Measurements from ENCODE around the gene HIVEP3.
"Not testable (repeated sequence)": the region's sequence is repeated elsewhere in the genome, so short reads cannot be mapped to it uniquely, and the experiment has no call there.

Gene HIVEP3

DNA sequence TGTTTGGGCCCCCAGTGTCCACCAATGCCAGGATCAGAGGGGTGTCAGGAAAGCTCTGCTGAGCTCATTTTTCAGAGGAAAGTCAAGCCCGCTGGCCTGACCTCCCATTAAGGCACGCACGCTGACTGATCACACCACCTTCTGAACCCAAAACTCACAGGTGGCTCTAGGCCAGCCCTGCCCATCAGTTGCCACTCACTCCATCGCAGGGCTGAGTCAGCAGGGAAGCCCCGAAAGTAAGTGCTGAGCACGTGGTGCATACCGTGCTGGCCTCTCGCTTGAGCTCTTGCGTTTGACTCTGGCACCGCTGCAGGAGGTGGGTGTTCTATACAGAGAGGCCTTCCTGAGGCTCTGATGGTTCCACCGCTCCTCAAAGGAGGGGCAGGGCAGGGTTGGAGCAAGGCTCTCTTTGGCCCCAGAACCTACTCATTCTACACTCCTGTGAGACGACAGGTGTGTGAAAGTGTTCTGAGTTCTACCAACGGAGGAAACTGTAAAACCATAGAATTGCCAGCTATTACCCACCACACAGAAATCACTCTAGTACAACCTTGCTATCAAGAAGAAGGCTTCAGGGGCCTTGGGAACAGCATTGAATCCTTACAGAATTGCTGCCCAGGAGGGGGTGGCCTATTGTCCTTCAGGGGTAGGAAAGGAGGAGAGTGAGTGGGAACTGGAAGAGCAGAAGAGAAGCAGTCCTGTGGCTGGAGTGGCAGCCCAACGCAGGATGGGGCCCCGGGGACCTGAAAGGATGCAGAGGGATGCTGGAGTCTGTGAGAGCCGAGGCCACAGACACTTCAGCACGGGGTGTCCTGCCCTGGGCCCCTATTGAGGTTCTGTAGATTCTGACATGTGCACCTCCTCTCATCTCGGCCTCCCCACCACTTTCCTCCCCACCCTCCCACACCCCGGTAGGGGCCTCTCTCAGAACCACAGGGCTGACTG, 219.5 kb downstream of the HIVEP3 start:
- no peak for DNase-seq (ENCODE audit: low read depth in 2 of 2, low spot score in 1 of 2)

DNA sequence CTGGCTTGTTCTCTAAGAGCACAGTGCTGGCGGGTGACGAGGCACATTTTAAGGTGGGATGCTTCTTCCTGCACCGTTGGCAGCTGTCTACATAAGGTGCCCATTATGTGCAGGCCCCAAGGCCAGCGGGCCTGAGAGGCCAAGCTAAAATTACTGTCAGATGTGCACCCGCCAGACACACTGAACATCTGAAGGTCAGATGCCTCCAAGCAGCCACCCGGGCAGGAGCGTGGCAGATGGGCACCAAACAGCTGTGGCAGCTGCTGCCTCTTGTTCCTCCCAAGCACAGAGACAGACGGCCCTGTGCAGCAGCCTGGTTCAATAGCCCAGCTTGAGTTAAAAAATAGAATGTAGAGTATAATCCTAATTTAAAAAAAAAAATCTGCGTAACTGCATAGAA, 222.3 kb downstream of the HIVEP3 start:
- DNase-seq (ENCODE audit: low read depth in 2 of 2, low spot score in 1 of 2) = no peak

DNA sequence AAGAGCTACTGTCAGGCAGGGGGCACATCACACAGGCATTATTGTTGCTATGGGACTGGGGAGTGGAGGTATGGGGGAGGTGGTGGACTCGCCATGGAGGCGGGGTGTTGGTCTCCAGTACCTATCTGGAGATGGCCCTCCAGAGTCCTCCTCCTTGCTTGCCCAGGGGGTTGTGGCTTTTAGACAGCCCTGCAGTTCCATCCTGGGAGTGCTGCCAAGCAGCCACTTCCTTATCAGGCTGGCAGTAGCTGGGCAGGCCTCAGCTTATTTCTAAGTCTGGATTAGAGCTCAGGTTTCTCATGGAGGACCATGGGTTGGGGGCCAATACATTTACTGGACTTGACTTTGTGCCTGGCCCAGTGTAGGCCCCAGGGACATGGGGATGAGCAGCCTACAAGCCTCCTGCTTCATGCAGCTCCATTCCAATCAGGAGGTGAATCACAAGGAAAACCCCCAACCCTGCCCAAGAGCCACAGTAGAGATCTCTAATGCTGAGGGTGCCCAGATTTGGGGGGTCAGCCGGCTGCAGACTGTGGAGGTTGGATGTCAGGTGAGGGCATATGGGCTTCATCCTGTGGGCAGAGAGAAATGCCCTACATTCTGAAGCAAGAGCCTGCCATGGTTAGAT, 223.5 kb downstream of the HIVEP3 start:
- no peak for DNase-seq (ENCODE audit: low read depth in 2 of 2, low spot score in 1 of 2)

DNA sequence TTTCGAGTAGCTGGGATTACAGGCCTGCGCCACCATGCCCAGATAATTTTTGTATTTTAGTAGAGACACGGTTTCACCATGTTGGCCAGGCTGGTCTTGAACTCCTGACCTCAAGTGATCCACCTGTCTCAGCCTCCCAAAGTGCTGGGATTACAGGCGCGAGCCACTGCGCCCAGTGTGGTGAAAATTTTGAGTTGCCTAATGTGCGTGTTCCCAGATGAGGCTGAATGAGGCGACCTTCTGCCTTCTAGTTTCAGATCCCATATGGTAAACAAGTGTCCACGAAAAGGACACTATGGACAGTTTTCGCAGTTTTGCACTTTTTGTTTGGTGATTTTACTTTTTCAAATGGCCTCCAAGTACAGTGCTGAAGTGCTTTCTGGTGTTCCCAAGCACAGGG, 226.8 kb downstream of the HIVEP3 start:
- not testable (repeated sequence) for DNase-seq (ENCODE audit: low read depth in 2 of 2, low spot score in 1 of 2)

- DNase-seq (ENCODE audit: low read depth in 2 of 2, low spot score in 1 of 2) = no peak
These were observed 227.3 kb downstream of the HIVEP3 start for GRCh38 chr1:41691424-41691823.

- no peak for DNase-seq (ENCODE audit: low read depth in 2 of 2, low spot score in 1 of 2)
These were observed 228.4 kb downstream of the HIVEP3 start for GRCh38 chr1:41690331-41690730.

DNA sequence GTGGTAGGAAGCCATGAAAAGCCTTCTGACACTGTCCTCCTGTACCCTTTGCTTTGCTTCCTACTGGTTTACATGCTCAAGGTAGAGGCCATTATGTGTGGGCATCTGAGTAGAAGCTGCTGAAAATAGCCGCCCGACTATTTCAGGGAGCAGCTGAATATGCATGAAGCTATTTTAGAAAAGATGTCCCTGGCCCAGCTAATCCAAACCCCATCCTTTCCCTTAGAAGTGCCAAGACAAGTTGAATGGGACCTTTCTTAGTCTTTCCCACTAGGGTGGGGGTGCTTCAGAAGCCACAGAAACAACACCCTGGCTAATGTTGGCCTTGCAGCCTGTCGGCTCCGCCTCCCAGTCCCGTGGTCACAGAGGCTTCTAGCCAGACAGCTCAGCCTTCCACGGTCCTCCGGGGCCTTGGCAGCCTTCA, 229.2 kb downstream of the HIVEP3 start:
- no peak for DNase-seq (ENCODE audit: low read depth in 2 of 2, low spot score in 1 of 2)

GRCh38 chr1:41689139-41689538, 229.6 kb downstream of the HIVEP3 start:
- DNase-seq (ENCODE audit: low read depth in 2 of 2, low spot score in 1 of 2) = no peak

DNA sequence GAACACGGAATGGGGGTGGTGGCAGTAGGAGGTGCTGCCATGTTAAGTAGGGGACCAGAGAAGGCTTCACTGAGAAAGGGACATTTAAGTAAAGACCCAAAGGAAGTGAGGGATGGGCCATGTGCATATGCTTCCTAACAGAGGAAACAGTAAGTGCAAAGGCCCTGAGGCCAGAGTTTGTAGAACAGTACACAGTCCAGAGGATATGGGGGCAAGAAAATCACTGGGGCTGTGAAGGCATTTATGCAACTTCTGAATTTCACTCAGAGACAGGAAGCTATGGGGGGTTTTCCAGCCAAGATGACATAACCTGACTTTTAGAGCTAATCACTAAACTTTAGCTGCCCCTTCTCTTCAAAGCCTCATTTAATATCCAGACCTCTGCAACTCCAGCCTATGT, 231.7 kb downstream of the HIVEP3 start:
- no peak for DNase-seq (ENCODE audit: low read depth in 2 of 2, low spot score in 1 of 2)

DNA sequence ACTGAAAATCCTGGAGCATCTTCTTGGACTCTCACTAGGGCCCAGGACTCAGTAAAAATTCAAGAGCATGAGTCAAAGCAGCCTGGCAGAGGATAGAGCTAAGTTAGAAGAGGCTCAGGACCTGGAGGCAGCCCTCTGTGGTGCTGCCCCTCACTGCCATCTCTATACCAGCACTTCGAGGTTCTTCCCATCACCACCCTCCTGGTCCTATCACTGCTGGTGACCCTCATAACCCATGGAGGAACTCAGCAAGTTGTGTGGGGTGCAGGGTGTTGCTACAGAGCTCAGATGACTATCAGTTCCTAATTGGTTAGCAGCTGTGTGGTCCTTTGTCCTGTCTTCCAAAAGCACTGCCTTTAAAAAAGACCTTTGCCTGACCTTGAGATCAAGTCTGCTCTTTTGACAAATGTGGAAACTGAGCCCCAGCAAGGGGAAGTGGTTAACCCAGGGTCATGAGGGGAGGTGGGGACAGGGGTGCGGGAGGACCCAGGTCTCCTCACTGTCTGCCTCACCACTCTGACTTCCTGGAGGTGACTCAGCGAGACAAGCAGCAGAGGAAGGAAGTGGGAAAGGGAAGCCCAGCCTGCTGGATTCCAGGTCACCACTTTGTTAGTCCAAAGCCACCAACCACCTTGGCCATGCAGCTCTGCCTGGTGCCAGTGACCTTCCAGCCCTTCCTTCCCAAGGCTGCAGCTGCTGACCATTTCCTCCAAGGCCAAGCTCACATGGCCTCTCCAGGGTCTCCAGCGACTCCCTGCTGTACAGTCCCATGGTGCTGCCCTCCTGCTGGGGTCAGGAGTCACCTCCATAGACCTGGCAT, 234.8 kb downstream of the HIVEP3 start:
- no peak for DNase-seq (ENCODE audit: low read depth in 2 of 2, low spot score in 1 of 2)

DNA sequence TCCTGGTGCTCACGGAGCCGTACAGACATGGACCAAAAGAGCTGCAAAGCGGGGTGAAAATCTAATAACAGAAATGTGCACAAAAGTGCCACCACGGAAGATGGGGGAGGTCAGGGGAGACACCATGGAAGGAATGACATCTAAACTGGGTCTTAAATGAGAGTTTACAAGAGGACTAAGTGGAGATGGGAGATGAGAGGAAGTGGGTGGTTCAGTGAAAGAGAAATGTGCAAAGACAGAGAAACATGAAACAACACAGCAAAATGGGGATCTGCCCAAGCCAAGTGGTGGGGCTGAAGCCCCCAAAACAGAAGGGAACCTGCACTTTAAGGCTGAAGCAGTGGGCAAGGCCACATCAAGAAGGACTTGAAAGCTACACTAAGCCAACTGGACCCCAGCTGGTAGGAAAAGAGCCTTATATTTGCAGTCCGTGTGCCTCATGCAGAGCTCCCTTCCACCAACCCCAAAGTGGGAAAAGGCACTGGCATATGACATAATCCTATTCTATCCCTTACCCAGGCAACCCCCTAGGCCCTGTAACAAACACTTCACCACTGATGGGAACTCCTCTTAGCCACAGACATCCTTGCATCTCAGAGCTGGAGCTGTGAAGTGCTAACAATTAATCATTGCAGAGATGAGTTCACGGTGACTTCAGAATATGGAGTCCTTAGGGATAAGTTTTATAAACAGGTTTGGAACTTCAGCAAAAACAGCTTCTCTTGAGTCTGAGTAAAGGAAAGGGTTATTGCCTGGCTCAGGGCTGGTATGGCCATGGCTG, 235.7 kb downstream of the HIVEP3 start:
- DNase-seq (ENCODE audit: low read depth in 2 of 2, low spot score in 1 of 2) = no peak

DNA sequence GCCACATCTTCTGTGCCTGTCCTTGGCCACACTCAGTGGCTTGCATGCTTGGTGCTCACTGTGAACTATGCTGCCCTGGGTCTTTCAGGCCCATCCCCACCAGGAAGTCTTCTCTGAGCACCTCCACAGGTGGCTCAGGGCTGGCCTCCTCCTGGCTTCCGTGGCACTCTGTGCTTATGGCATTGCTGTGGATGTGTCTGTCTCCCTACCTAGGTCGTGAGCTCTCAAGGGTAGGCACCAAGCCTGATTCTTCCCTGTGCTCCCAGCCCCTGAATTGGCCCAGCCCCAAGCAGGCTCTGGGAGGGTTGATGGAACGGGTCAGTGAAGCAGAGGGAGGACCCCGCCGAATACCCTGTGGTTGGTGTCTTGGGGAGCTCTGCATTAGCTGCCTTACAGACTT, 236.6 kb downstream of the HIVEP3 start:
- DNase-seq (ENCODE audit: low read depth in 2 of 2, low spot score in 1 of 2) = no peak

DNA sequence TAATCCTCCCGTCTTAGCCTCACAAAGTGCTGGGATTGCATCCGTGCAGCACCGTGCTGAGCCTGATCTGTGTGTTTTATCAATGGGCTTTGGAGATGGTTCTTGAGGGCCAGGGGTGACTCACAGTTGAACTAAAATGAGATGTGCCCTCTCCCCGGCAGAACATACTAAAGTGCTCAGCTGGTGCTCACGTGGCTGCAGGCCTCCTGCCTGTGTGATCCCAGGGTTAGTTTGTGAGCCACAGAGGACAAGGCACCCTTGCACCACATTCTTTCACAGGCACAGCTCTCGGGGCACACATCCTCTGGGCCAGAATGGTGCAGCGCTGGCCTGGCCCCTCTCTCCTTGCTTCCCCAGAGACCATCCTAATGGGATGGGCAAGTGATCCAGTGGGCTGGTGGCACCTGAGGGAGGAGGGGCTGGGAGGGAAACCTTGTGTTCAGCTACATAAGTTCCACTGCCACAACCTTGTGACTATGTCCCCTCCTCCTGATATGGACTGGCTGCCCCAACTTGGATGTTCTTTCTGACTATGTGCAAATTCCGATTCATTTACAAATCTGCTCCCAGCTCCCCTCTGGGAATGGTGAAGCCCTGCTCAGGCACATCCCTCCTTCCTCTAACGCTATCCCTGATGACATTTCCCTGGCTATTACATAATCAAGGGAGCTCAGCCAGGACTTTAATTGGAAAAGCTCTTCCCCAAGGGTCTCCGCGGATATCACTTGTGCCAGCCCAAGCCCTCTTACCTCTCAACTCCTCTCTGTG, 237.2 kb downstream of the HIVEP3 start:
- no peak for DNase-seq (ENCODE audit: low read depth in 2 of 2, low spot score in 1 of 2)

DNA sequence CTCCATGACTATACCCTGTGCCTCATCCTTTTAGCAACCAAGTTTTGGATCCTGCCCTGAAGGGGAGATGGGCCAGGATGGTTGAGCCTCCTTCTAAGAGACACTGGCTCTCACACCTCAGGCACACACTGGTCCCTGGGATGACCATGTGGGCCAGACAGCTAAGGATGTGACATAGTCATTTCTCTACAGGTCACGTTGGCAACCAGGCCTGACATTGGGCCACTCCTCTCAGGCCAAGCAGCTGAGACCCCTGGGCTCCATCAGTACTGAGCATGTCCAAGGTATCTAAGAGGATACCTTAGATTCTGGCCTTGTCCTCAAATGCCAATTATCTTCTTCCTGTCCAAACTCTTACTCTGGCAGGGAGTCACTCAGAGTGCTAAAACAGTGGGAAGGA, 238.7 kb downstream of the HIVEP3 start:
- no peak for DNase-seq (ENCODE audit: low read depth in 2 of 2, low spot score in 1 of 2)

- DNase-seq (ENCODE audit: low read depth in 2 of 2, low spot score in 1 of 2) = no peak
These were observed 239.2 kb downstream of the HIVEP3 start for GRCh38 chr1:41679531-41679930.

DNA sequence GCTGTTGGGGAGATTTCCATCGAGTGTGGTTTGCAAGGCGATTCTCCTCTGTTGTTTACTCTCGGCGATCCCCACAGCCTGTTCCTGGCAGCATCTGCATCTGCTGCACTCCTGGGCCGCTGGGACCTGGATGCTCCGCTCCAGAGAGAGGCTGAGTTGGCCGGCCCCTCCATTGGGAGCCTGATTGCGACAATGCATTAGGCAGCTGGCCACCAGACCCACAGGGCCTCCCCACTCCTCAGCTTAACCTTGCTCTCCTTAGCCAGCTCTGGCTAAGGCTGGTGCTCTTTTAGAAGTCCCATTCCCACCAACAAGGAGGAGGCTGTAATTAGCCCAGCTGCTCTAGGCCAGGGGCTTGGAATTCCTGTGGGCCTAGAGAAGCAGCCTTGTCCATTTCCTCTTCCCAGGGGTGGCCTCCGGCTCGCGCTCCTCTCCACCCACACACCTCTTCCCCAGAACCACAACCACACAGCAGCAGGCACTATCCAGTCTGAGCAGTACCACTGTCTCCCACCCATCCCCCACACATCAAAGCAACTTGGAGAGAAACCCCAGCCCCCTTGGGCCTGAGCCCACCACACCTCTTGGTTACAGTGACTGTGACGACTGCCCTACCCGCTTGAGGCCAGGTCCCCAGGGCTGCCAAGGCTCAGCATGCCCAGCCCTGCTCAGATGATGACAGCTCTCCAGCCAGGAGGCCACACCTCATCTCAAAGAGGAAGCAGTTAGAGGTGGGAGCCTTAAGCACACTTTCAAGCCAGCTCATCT, 240.4 kb downstream of the HIVEP3 start:
- no peak for DNase-seq (ENCODE audit: low read depth in 2 of 2, low spot score in 1 of 2)

GRCh38 chr1:41677620-41678019, 241.1 kb downstream of the HIVEP3 start:
- DNase-seq (ENCODE audit: low read depth in 2 of 2, low spot score in 1 of 2) = no peak

GRCh38 chr1:41675401-41675800, 243.3 kb downstream of the HIVEP3 start:
- DNase-seq (ENCODE audit: low read depth in 2 of 2, low spot score in 1 of 2) = no peak

DNA sequence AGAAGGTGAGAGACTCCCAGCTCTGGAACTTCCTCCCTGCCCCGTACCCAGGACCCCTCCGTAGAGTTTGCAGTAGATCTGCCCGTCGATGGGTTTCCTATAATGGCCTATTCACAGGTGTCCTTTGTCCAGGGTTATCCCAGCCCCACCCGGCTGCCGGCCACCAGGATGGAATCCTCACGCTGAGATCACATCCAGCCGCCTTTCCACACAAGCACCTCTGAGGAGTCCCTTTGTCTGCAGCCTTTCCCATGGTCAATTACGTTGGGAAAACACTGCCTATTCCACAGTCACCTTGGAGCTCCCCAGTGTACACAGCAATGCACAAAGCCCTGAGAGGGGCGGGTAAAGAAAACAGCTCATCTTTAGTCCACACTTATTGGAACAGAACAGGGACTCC, 244.2 kb downstream of the HIVEP3 start:
- no peak for DNase-seq (ENCODE audit: low read depth in 2 of 2, low spot score in 1 of 2)
